Thymus (tissue), 11 donors: ENCODE results near the gene PTP4A1. TPM values are rescaled to one million over a fixed set of nuclear protein-coding genes. Genes with fewer than 3 reads are reported as not detected.

Source experiments
- DNase-seq, 9 donors: peaks; one replicate each; pipeline ENCODE4 v3.0.0-alpha.2; 2013; ENCODE audit warnings: low spot score in 9 of 9, low read depth in 6 of 9, missing footprints in 1 of 9
- H3K27ac ChIP-seq, 2 donors: one replicate each; pipeline ENCODE4 v1.5.1; 2013; ENCODE audit warnings: control low read depth in 1 of 2, low read depth in 1 of 2, low read length in 1 of 2, mild to moderate bottlenecking in 1 of 2, moderate library complexity in 1 of 2
- H3K27me3 ChIP-seq, 2 donors: one replicate each; pipeline ENCODE4 v1.5.1; 2013; ENCODE audit warnings: low read length in 1 of 2; ENCODE audit not compliant: control insufficient read depth in 2 of 2, insufficient read depth in 1 of 2
- H3K36me3 ChIP-seq, 2 donors: one replicate each; pipeline ENCODE4 v1.5.1; 2013; ENCODE audit warnings: low read length in 1 of 2, mild to moderate bottlenecking in 1 of 2, moderate library complexity in 1 of 2; ENCODE audit not compliant: control insufficient read depth in 2 of 2, insufficient read depth in 2 of 2
- H3K4me1 ChIP-seq, 2 donors: one replicate each; pipeline ENCODE4 v1.5.1; 2013; ENCODE audit warnings: low read length in 2 of 2; ENCODE audit not compliant: control insufficient read depth in 2 of 2, insufficient read depth in 2 of 2
- H3K4me3 ChIP-seq, 2 donors: one replicate each; pipeline ENCODE4 v1.5.1; 2013; ENCODE audit warnings: low read length in 2 of 2, control low read depth in 1 of 2, mild to moderate bottlenecking in 1 of 2
- H3K9me3 ChIP-seq, 2 donors: one replicate each; pipeline ENCODE4 v1.5.1; 2013; ENCODE audit warnings: low read length in 1 of 2, mild to moderate bottlenecking in 1 of 2; ENCODE audit not compliant: control insufficient read depth in 2 of 2, insufficient read depth in 1 of 2
- WGBS: extraction: QIAGEN DNeasy Blood & Tissue Kit; methylation state at CpG from one replicate; pipeline ENCODE4 v1.1.7; 2013; 5-methylcytosine and 5-hydroxymethylcytosine counted together
- polyA plus RNA-seq: library from polyadenylated mRNA; stranded (reverse); fragments of 200-250 nt; gene quantifications from one replicate; pipeline ENCODE4 v1.2.3, GENCODE V29; 2013
- total RNA-seq: library from RNA; stranded (reverse); fragments of 120-200 nt; gene quantifications from one replicate; pipeline ENCODE4 v1.2.4, GENCODE V29; 2013
- donor health status: healthy.

PTP4A1 gene
- total and polyA plus RNA-seq, 2 donors, result 10.0 to 38.5 TPM

GRCh38 chr6:63609231-63609630, 37.0 kb downstream of the PTP4A1 start:
- no peaks in the 10 kb centered on the region for H3K4me1 ChIP-seq
- H3K27me3 ChIP-seq, result no peaks in the 10 kb centered on the region
- no peak overlapping the region for H3K4me3 ChIP-seq
- H3K9me3 ChIP-seq, result no peaks in the 10 kb centered on the region
- DNase-seq, result no peak
- H3K36me3 ChIP-seq, result no peaks in the 10 kb centered on the region
- H3K27ac ChIP-seq, result no peak overlapping the region
- 94% methylated on average over 1 of the region's 1 CpG for WGBS

- no peak for DNase-seq
- Histone ChIP-seq H3K4me3 (no peak overlapping the region), H3K4me1 (no peaks in the 10 kb centered on the region), H3K27me3 (no peaks in the 10 kb centered on the region), H3K36me3 (no peaks in the 10 kb centered on the region), H3K27ac (no peak overlapping the region), H3K9me3 (no peaks in the 10 kb centered on the region)
- 85% methylated on average over 1 of the region's 1 CpG for WGBS
Observed at GRCh38 chr6:63610944-63611343, 38.7 kb downstream of the PTP4A1 start.

GRCh38 chr6:63611560-63611959, 39.3 kb downstream of the PTP4A1 start:
- no peaks in the 10 kb centered on the region for H3K36me3 ChIP-seq
- H3K4me1 ChIP-seq, result no peaks in the 10 kb centered on the region
- H3K27ac ChIP-seq, result no peak overlapping the region
- no peaks in the 10 kb centered on the region for H3K9me3 ChIP-seq
- no peak overlapping the region for H3K4me3 ChIP-seq
- H3K27me3 ChIP-seq, result no peaks in the 10 kb centered on the region
- 98% methylated on average over 1 of the region's 1 CpG for WGBS
- DNase-seq, result no peak

GRCh38 chr6:63615590-63615989, 43.3 kb downstream of the PTP4A1 start:
- WGBS, result 92% methylated on average over 1 of the region's 1 CpG
- Histone ChIP-seq H3K4me1 (no peaks in the 10 kb centered on the region), H3K36me3 (no peaks in the 10 kb centered on the region), H3K4me3 (no peak overlapping the region), H3K27ac (no peak overlapping the region), H3K27me3 (no peaks in the 10 kb centered on the region), H3K9me3 (no peaks in the 10 kb centered on the region)
- DNase-seq, result no peak

Other genes with a start within 250 kb of the PTP4A1 start
- 66.6 TPM for gene PHF3, start 63.3 kb downstream of the PTP4A1 start, total RNA-seq
- 18.5 TPM for gene PHF3, start 63.3 kb downstream of the PTP4A1 start, polyA plus RNA-seq